Kasumi-1 (cell line): ENCODE data around the gene PDE6H.

Experiments
- DNase-seq, 2 experiments: peaks; one replicate each; lab custom pipeline; 2025; lab: John Stamatoyannopoulos, UW

PDE6H gene

GRCh38 chr12:15001733-15002382, 29.0 kb downstream of the PDE6H start:
- DNase-seq, result no peak

GRCh38 chr12:15004421-15004820, 31.6 kb downstream of the PDE6H start:
- DNase-seq, result no peak

GRCh38 chr12:15005064-15005463, 32.2 kb downstream of the PDE6H start:
- DNase-seq, result no peak

- DNase-seq, result no peak
Observed at GRCh38 chr12:15007551-15007950, 34.7 kb downstream of the PDE6H start.

- DNase-seq, result peak; percentile 3 to 4
Observed at GRCh38 chr12:15011162-15011561, 38.3 kb downstream of the PDE6H start.

- no peak for DNase-seq
Observed at GRCh38 chr12:15013634-15014179, 40.9 kb downstream of the PDE6H start.

- no peak for DNase-seq
Observed at GRCh38 chr12:15014708-15015107, 41.9 kb downstream of the PDE6H start.

GRCh38 chr12:15015121-15015520, 42.3 kb downstream of the PDE6H start:
- no peak for DNase-seq

- no peak for DNase-seq
Observed at GRCh38 chr12:15020156-15020555, 47.3 kb downstream of the PDE6H start.
